Astrocyte (in vitro differentiated cells and primary cell): ENCODE data around the gene AIFM3. TPM values are rescaled to one million over a fixed set of nuclear protein-coding genes. Genes with fewer than 3 reads are reported as not detected.

ENCODE experiments used
- DNase-seq: peaks from one replicate; pipeline ENCODE4 v3.0.0-alpha.2; 2010; ENCODE audit warnings: low read depth
- FAIRE-seq: peaks from 2 replicates; lab custom pipeline; 2011; peaks lifted over from hg19 to GRCh38; lab: Jason Lieb, UNC
- H2AFZ ChIP-seq: 2 replicates; pipeline ENCODE4 v1.6.0; 2012; ENCODE audit warnings: low read depth, low read length, inconsistent platforms
- H3K27ac ChIP-seq: 2 replicates; pipeline ENCODE4 v1.5.1; 2011; ENCODE audit warnings: low read depth, low read length, inconsistent platforms
- H3K27me3 ChIP-seq: 2 replicates; pipeline ENCODE4 v1.6.0; 2011; ENCODE audit warnings: low read length, inconsistent platforms; ENCODE audit not compliant: insufficient read depth
- H3K36me3 ChIP-seq: 2 replicates; pipeline ENCODE4 v1.5.1; 2011; ENCODE audit warnings: low read length, inconsistent platforms; ENCODE audit not compliant: insufficient read depth
- H3K4me1 ChIP-seq: 2 replicates; pipeline ENCODE4 v1.5.1; 2011; ENCODE audit warnings: low read length, inconsistent platforms; ENCODE audit not compliant: insufficient read depth
- H3K4me2 ChIP-seq: 2 replicates; pipeline ENCODE4 v1.6.0; 2012; ENCODE audit warnings: low read length, inconsistent platforms
- H3K4me3 ChIP-seq: 2 replicates; pipeline ENCODE4 v1.5.1; 2011; ENCODE audit warnings: low read depth, mild to moderate bottlenecking, low read length, inconsistent platforms; ENCODE audit not compliant: insufficient read depth
- H3K79me2 ChIP-seq: 2 replicates; pipeline ENCODE4 v1.6.0; 2012; ENCODE audit warnings: mild to moderate bottlenecking, low read length, inconsistent platforms; ENCODE audit not compliant: insufficient read depth
- H3K9ac ChIP-seq: 2 replicates; pipeline ENCODE4 v1.6.0; 2012; ENCODE audit warnings: mild to moderate bottlenecking, low read length, inconsistent platforms
- H3K9me3 ChIP-seq: 2 replicates; pipeline ENCODE4 v1.5.1; 2012; ENCODE audit warnings: low read depth, mild to moderate bottlenecking, low read length, inconsistent platforms; ENCODE audit not compliant: insufficient read depth
- H4K20me1 ChIP-seq: 2 replicates; pipeline ENCODE4 v1.6.0; 2012; ENCODE audit warnings: low read length, inconsistent platforms; ENCODE audit not compliant: insufficient read depth
- H3K27ac Mint-ChIP-seq: one replicate; pipeline ENCODE4 v1.8.0; 2021; ENCODE audit warnings: mild to moderate bottlenecking, mixed read lengths; ENCODE audit not compliant: unreplicated experiment
- H3K27me3 Mint-ChIP-seq: one replicate; pipeline ENCODE4 v1.8.0; 2021; ENCODE audit warnings: low read depth, mixed read lengths; ENCODE audit not compliant: unreplicated experiment
- H3K36me3 Mint-ChIP-seq: one replicate; pipeline ENCODE4 v1.8.0; 2021; ENCODE audit warnings: low read depth, mixed read lengths; ENCODE audit not compliant: unreplicated experiment
- H3K4me1 Mint-ChIP-seq: one replicate; pipeline ENCODE4 v1.8.0; 2021; ENCODE audit warnings: low read depth, mixed read lengths; ENCODE audit not compliant: unreplicated experiment
- H3K4me3 Mint-ChIP-seq: one replicate; pipeline ENCODE4 v1.8.0; 2021; ENCODE audit warnings: mild to moderate bottlenecking, moderate library complexity, mixed read lengths; ENCODE audit not compliant: unreplicated experiment
- H3K9me3 Mint-ChIP-seq: one replicate; pipeline ENCODE4 v1.8.0; 2021; ENCODE audit warnings: mild to moderate bottlenecking, mixed read lengths; ENCODE audit not compliant: unreplicated experiment
- EZH2 ChIP-seq: IDR thresholded peaks from 2 replicates; pipeline ENCODE4 v1.6.1; 2012; ENCODE audit warnings: mild to moderate bottlenecking, low read length, inconsistent platforms; ENCODE audit not compliant: insufficient read depth
- total RNA-seq: library from RNA; stranded (reverse); gene quantifications from 2 replicates; pipeline ENCODE4 v1.2.1, GENCODE V29; 2021
- TF ChIP-seq, protein P1 (sequence below): IDR thresholded peaks from 2 replicates; pipeline ENCODE4 v1.5.1; 2011; ENCODE audit warnings: low read depth, mild to moderate bottlenecking, inconsistent platforms, low read length, moderate library complexity; ENCODE audit not compliant: insufficient read depth

The AIFM3 gene
- total RNA-seq, 1 donor from 2014 or later: 0.48 TPM

DNA sequence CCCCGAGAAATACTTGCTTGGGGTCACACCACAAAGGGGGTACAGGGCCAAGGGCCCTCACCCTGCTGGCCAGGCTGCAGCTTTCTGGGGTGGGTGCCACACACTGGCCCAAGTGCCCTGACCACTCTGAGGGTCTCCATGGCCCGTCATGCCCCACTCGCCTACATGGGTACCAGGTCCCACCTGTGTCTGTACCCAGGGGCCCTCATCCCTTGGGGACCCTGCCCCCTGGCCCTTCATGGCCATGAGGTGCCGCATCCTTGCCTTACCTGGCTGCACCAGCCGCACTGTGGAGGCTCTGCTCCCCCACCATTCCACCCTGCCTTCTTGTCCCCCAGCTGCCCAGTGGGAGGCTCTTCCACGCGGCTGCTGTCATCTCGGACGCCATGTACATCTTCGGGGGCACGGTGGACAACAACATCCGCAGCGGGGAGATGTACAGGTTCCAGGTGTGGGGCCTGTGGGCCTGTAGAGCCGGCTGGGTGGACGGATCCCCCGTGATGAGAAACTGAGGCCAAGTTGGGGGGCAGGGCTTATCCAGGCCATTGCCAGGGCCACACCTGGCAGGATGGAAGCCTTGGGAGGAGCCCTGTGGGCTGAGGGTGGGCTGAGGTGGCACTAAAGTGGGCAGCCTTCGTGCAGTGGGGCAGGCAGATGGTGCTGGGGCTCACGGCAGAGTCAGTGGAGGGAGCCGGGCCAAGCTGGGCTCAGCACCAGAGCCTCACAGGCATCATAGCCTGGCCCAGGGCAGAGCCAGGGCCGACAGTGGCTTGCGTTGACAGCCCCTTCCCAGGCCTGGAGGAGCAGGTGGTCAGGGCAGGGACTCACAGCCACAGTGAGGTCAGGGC is 25.6 kb downstream of the AIFM3 start:
- Mint-ChIP-seq H3K36me3 (peaks cover 11% of the 10 kb centered on the region), H3K9me3 (no peaks in the 10 kb centered on the region), H3K4me3 (no peak overlapping the region), H3K4me1 (no peaks in the 10 kb centered on the region), H3K27me3 (no peaks in the 10 kb centered on the region), H3K27ac (no peak overlapping the region)
- Histone ChIP-seq H3K27ac (no peak overlapping the region), H3K4me3 (no peak overlapping the region), H3K4me1 (peaks cover 6% of the 10 kb centered on the region), H3K4me2 (no peak overlapping the region), H3K36me3 (no peaks in the 10 kb centered on the region), H4K20me1 (peaks cover 14% of the 10 kb centered on the region), H3K9me3 (no peaks in the 10 kb centered on the region), H3K27me3 (no peaks in the 10 kb centered on the region), H3K79me2 (no peaks in the 10 kb centered on the region), H2AFZ (no peak overlapping the region), H3K9ac (no peak overlapping the region)
- FAIRE-seq (no peak), DNase-seq (no peak)
- TF ChIP-seq, protein P1, sequence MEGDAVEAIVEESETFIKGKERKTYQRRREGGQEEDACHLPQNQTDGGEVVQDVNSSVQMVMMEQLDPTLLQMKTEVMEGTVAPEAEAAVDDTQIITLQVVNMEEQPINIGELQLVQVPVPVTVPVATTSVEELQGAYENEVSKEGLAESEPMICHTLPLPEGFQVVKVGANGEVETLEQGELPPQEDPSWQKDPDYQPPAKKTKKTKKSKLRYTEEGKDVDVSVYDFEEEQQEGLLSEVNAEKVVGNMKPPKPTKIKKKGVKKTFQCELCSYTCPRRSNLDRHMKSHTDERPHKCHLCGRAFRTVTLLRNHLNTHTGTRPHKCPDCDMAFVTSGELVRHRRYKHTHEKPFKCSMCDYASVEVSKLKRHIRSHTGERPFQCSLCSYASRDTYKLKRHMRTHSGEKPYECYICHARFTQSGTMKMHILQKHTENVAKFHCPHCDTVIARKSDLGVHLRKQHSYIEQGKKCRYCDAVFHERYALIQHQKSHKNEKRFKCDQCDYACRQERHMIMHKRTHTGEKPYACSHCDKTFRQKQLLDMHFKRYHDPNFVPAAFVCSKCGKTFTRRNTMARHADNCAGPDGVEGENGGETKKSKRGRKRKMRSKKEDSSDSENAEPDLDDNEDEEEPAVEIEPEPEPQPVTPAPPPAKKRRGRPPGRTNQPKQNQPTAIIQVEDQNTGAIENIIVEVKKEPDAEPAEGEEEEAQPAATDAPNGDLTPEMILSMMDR: no peak
- TF ChIP-seq EZH2: no peak

DNA sequence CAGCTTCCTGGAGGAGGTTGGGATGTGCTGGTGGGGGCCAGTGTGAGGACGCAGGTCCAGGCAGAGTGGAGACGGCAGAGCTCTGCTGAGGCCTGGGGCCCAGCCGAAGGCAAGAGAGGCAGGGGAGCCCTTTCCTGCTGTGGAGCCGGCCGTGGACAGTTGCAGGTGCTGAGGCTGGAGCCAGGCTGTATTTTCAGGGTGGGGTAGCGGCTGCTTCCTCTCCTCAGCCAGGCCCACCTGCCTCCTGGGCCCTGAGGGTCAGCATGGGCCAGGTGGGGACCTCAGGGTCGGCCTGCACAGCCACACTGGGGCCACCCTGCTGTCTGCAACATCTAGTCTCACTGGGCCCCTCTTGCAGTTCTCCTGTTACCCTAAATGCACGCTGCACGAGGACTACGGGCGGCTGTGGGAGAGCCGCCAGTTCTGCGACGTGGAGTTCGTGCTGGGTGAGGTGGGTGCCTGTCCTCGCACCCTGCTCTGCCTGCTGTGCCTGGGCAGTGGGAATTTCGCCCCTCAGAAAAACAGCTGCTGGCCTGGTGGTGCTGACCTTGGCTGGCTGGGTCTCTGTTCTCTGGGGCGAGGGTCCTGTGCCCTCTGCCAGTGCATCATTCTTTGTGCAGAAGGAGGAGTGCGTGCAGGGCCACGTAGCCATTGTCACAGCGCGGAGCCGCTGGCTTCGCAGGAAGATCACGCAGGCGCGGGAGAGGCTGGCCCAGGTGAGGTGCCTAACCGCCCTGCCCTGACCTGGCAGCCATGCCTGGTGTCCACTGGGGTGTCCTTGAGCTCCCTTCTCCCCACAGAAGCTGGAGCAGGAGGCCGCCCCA is 26.5 kb downstream of the AIFM3 start:
- H3K4me3 ChIP-seq: no peak overlapping the region
- H3K27ac ChIP-seq: no peak overlapping the region
- no peaks in the 10 kb centered on the region for H3K9me3 Mint-ChIP-seq
- H3K36me3 ChIP-seq: no peaks in the 10 kb centered on the region
- H3K27me3 Mint-ChIP-seq: no peaks in the 10 kb centered on the region
- FAIRE-seq (no peak), DNase-seq (no peak)
- no peaks in the 10 kb centered on the region for H3K4me1 Mint-ChIP-seq
- no peak overlapping the region for H3K9ac ChIP-seq
- peaks cover 19% of the 10 kb centered on the region for H4K20me1 ChIP-seq
- H2AFZ ChIP-seq: no peak overlapping the region
- H3K9me3 ChIP-seq: no peaks in the 10 kb centered on the region
- peaks cover 6% of the 10 kb centered on the region for H3K4me1 ChIP-seq
- TF ChIP-seq EZH2: no peak
- TF ChIP-seq, protein P1: no peak
- H3K4me2 ChIP-seq: no peak overlapping the region
- no peak overlapping the region for H3K4me3 Mint-ChIP-seq
- H3K79me2 ChIP-seq: no peaks in the 10 kb centered on the region
- no peak overlapping the region for H3K27ac Mint-ChIP-seq
- H3K27me3 ChIP-seq: no peaks in the 10 kb centered on the region
- H3K36me3 Mint-ChIP-seq: peaks cover 6% of the 10 kb centered on the region
